Islet precursor cell (in vitro differentiated cells): Measurements from ENCODE around the gene ERFE.

ENCODE experiments used
- DNase-seq: peaks from one replicate; pipeline ENCODE4 v3.0.0-alpha.2; 2018

The ERFE gene

GRCh38 chr2:238126775-238127164 is 32.0 kb upstream of the ERFE start:
- DNase-seq, result no peak

- DNase-seq, result no peak
These were observed 31.4 kb upstream of the ERFE start for GRCh38 chr2:238127165-238128060.

- no peak for DNase-seq
These were observed 30.7 kb upstream of the ERFE start for GRCh38 chr2:238128061-238128440.

- peak; percentile 56 for DNase-seq
These were observed 30.2 kb upstream of the ERFE start for GRCh38 chr2:238128534-238129001.

- DNase-seq, result peak; percentile 48
These were observed 29.4 kb upstream of the ERFE start for GRCh38 chr2:238129166-238130010.

GRCh38 chr2:238130111-238130695 is 28.6 kb upstream of the ERFE start:
- peak; percentile 47 for DNase-seq

GRCh38 chr2:238130696-238131628 is 27.8 kb upstream of the ERFE start:
- peak; percentile 52 for DNase-seq

- peak; percentile 49 for DNase-seq
These were observed 26.9 kb upstream of the ERFE start for GRCh38 chr2:238131761-238132462.

- DNase-seq, result peak; percentile 38
These were observed 26.0 kb upstream of the ERFE start for GRCh38 chr2:238132463-238133450.

GRCh38 chr2:238133499-238134392 is 25.0 kb upstream of the ERFE start:
- peak; percentile 60 for DNase-seq

GRCh38 chr2:238134393-238134785 is 24.4 kb upstream of the ERFE start:
- DNase-seq, result peak; percentile 37

- DNase-seq, result no peak
These were observed 23.1 kb upstream of the ERFE start for GRCh38 chr2:238135601-238136150.

- no peak for DNase-seq
These were observed 21.8 kb upstream of the ERFE start for GRCh38 chr2:238136820-238137537.

- no peak for DNase-seq
These were observed 20.9 kb upstream of the ERFE start for GRCh38 chr2:238137885-238138284.

- peak; percentile 77 for DNase-seq
These were observed 20.2 kb upstream of the ERFE start, which contains the start of gene KLHL30 for GRCh38 chr2:238138331-238139195. Gene KLHL30 (plus strand): TSS chr2:238138668. CDS start chr2:238140755, 2,087 bp downstream.

- DNase-seq, result no peak
These were observed 19.4 kb upstream of the ERFE start for GRCh38 chr2:238139196-238140039.
